ENCODE results near the gene DEFB131A. TPM values are rescaled to one million over a fixed set of nuclear protein-coding genes. Genes with fewer than 3 reads are reported as not detected.
"Not testable (repeated sequence)": the region's sequence is repeated elsewhere in the genome, so short reads cannot be mapped to it uniquely, and the experiment has no call there.

The DEFB131A gene
- total and polyA plus RNA-seq, 8 donors: not detected

DNA sequence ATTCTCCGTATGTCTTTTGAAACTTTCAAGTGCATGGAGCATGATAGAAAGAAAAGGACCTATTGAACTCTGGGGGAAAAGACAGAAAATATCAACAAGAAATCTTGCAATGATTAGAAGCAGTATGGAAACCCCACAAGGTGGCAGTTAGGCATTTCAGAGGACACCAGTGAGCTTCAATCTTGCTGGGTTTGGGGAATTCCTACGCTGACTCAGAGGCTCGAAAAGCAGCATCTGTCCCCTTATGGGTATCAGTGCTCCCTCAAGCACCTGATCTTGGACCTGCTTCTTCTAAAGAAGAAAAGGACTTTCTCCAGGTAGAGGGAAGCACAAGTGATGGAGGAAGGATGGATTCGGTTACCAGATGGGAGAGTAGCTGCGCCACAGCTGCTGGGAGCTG lies 10.8 kb downstream of the DEFB131A start:
- H3K27me3 ChIP-seq; H3K27ac ChIP-seq; intact Hi-C loops (cut with DNase I); H3K36me3 ChIP-seq; DNase-seq; H3K9me3 ChIP-seq; ATAC-seq; H3K4me1 ChIP-seq; H3K4me3 ChIP-seq: not testable (repeated sequence)

DNA sequence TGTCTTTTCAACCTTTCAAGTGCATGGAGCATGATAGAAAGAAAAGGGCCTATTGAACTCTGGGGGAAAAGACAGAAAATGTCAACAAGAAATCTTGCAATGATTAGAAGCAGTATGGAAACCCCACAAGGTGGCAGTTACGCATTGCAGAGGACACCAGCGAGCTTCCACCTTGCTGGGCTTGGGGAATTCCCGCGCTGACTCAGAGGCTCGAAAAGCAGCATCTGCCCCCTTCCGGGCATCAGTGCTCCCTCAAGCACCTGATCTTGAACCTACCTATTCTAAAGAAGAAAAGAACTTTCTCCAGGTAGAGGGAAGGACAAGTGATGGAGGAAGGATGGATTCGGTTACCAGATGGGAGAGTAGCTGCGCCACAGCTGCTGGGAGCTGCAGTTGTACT lies 35.3 kb downstream of the DEFB131A start:
- intact Hi-C loops (cut with DNase I); H3K9me3 ChIP-seq; H3K27ac ChIP-seq; H3K27me3 ChIP-seq; H3K4me3 ChIP-seq; ATAC-seq; DNase-seq; H3K36me3 ChIP-seq; H3K4me1 ChIP-seq: not testable (repeated sequence)

DNA sequence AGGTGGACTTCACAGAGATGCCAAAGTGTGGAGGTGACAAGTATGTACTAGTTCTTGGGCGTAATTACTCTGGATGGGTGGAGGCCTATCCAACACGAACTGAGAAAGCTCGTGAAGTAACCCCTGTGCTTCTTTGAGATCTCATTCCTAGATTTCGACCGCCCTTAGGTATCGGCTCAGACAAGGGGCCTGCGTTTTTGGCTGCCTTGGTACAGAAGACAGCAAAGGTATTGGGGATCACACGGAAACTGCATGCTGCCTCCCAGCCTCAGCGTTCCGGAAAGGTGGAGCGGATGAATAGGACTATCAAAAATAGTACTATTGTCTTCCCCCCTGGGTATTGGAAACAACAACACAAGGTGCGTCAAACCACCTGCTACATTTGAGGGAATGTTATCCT lies 35.9 kb downstream of the DEFB131A start:
- ATAC-seq; H3K4me1 ChIP-seq; DNase-seq; H3K36me3 ChIP-seq; H3K4me3 ChIP-seq; H3K27me3 ChIP-seq; intact Hi-C loops (cut with DNase I); H3K27ac ChIP-seq; H3K9me3 ChIP-seq: not testable (repeated sequence)

GRCh38 chr4:9482871-9483270 lies 38.7 kb downstream of the DEFB131A start:
- H3K27ac ChIP-seq; ATAC-seq; H3K9me3 ChIP-seq; H3K27me3 ChIP-seq; H3K4me3 ChIP-seq; intact Hi-C loops (cut with DNase I); DNase-seq; H3K36me3 ChIP-seq; H3K4me1 ChIP-seq: not testable (repeated sequence)

DNA sequence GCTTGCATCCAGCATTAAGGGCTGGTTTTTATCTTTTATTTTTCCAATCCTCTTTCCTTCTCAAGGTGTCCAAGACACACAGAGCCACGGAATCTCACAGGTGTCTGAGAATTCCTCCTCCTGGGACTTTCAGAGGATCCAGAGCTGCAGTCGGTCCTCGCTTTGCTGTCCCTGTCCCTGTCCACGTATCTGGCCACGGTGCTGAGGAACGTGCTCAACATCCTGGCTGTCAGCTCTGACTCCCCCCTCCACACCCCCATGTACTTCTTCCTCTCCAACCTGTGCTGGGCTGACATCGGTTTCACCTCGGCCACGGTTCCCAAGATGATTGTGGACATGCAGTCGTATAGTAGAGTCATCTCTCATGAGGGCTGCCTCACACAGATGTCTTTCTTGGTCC lies 39.5 kb downstream of the DEFB131A start:
- H3K36me3 ChIP-seq; ATAC-seq; H3K4me3 ChIP-seq; H3K27ac ChIP-seq; H3K27me3 ChIP-seq; intact Hi-C loops (cut with DNase I); DNase-seq; H3K9me3 ChIP-seq; H3K4me1 ChIP-seq: not testable (repeated sequence)

- H3K4me3 ChIP-seq; H3K36me3 ChIP-seq; DNase-seq; ATAC-seq; intact Hi-C loops (cut with DNase I); H3K27ac ChIP-seq; H3K9me3 ChIP-seq; H3K4me1 ChIP-seq: not testable (repeated sequence)
- peaks cover 0 to 11% of the 10 kb centered on the region in 2 donors for H3K27me3 ChIP-seq
Observed at GRCh38 chr4:9486880-9487279, 42.7 kb downstream of the DEFB131A start.

DNA sequence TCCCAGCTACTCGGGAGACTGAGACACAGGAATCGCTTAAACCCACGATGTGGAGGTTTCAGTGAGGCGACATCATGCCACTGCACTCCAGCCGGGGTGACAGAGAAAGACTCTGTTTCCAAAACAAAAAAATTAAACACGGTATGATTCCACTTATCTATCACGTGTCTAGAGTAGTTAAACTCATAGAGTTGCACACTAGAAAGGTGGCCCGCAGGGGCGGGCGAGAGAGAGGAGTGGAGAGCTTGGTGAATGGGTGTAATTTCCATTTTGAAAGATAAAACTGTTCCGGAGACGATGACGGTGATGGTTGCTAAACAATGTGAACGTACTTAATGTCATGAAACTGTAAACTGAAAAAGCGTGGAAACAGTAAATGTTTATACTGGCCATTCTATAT lies 44.6 kb downstream of the DEFB131A start:
- H3K9me3 ChIP-seq; intact Hi-C loops (cut with DNase I); H3K4me3 ChIP-seq; ATAC-seq; H3K27ac ChIP-seq; H3K4me1 ChIP-seq; H3K36me3 ChIP-seq; DNase-seq: not testable (repeated sequence)
- H3K27me3 ChIP-seq: peaks cover 0 to 16% of the 10 kb centered on the region in 2 donors

- H3K36me3 ChIP-seq; H3K9me3 ChIP-seq; intact Hi-C loops (cut with DNase I); H3K4me3 ChIP-seq; H3K4me1 ChIP-seq; DNase-seq; H3K27ac ChIP-seq; ATAC-seq: not testable (repeated sequence)
- peaks cover 0 to 18% of the 10 kb centered on the region in 2 donors for H3K27me3 ChIP-seq
Observed at GRCh38 chr4:9490496-9490895, 46.3 kb downstream of the DEFB131A start.

DNA sequence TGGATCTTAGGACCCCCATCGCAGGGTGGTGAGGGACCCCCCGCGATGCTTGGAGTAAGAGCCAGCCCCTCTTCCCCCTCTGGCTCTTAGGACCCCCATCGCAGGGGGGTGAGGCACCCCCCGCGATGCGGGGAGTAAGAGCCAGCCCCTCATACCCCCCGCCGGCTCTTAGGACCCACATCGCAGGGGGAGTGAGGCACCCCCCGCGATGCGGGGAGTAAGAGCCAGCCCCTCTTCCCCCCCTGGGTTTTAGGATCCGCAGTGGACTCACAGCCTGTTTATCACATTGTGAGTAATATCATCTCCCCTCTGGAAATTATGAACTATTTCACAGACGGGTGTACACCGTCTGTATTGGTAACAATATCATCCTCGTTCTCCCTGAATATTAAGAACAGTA lies 46.8 kb downstream of the DEFB131A start:
- H3K9me3 ChIP-seq; intact Hi-C loops (cut with DNase I): not testable (repeated sequence)

DNA sequence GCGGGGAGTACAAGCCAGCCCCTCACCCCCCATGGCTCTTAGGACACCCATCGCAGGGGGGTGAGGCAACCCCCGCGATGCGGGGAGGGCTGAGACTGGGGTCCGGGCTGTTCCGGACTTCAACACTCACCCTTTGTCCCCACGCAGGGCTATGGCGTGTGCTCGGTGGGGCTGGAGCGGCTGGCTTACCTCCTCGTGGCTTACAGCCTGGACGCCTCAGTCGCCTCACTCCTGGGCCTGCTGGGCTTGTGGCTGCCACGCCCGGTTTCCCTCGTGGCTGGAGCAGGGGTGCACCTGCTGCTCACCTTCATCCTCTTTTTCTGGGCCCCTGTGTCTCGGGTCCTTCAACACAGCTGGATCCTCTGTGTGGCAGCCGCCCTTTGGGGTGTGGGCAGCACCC lies 49.4 kb downstream of the DEFB131A start:
- H3K4me1 ChIP-seq; H3K27ac ChIP-seq; H3K4me3 ChIP-seq; H3K36me3 ChIP-seq; H3K9me3 ChIP-seq; ATAC-seq; DNase-seq; intact Hi-C loops (cut with DNase I): not testable (repeated sequence)
- H3K27me3 ChIP-seq: peaks cover 6 to 49% of the 10 kb centered on the region in 2 donors

More for the DNA sequence above, 46.8 kb downstream of the DEFB131A start:
- not testable (repeated sequence) for H3K36me3 ChIP-seq, DNase-seq, H3K27ac ChIP-seq, H3K4me3 ChIP-seq, ATAC-seq, H3K4me1 ChIP-seq
- H3K27me3 ChIP-seq: peaks cover 0 to 23% of the 10 kb centered on the region in 2 donors

- DNase-seq; H3K36me3 ChIP-seq; H3K9me3 ChIP-seq; H3K4me1 ChIP-seq; H3K27ac ChIP-seq; intact Hi-C loops (cut with DNase I); H3K4me3 ChIP-seq; ATAC-seq: not testable (repeated sequence)
- H3K27me3 ChIP-seq: peaks cover 6 to 58% of the 10 kb centered on the region in 2 donors
Observed at GRCh38 chr4:9494256-9495035, 50.2 kb downstream of the DEFB131A start.

Measured in left lung (tissue), 10 donors.